CD4-positive, alpha-beta T cell (primary cell): Measurements from ENCODE around the gene FNDC3B. TPM values are rescaled to one million over a fixed set of nuclear protein-coding genes. Genes with fewer than 3 reads are reported as not detected.
A peak's percentile ranks its signal among the peaks of the same experiment; 100 is the strongest.

ENCODE experiments used
- ATAC-seq: fragments of 200-7000 bp; cut with Tn5 transposase; one replicate; pipeline ENCODE4 v1.10.0; 2022; ENCODE audit warnings: mild to moderate bottlenecking; ENCODE audit not compliant: poor library complexity
- CTCF ChIA-PET: fragments of 350-600 bp; sonication (Branson Sonifier 250); formaldehyde crosslinking; loops from one replicate; lab custom pipeline; 2021; ENCODE audit warnings: antibody characterized with exemption, inconsistent platforms; lab: Charles Lee
- POLR2A ChIA-PET: fragments of 350-600 bp; sonication (Branson Sonifier 250); formaldehyde crosslinking; loops from one replicate; lab custom pipeline; 2021; ENCODE audit warnings: antibody characterized with exemption, inconsistent platforms; lab: Charles Lee
- DNase-seq, 14 experiments: peaks; one replicate each; pipeline ENCODE4 v3.0.0-alpha.2; 2013 to 2020; ENCODE audit warnings: mixed read lengths in 2 of 14
- H3K27ac ChIP-seq, 2 donors: one replicate each; pipeline versions ENCODE4 v1.5.1 to v1.7.0; 2013; ENCODE audit warnings: low read length in 2 of 2, low read depth in 1 of 2, mild to moderate bottlenecking in 1 of 2
- H3K27me3 ChIP-seq, 2 experiments: 1 replicate in 1 of 2; 2 replicates in 1 of 2; pipeline versions ENCODE4 v1.6.1 to v1.7.0; 2013; ENCODE audit warnings: low read length in 2 of 2, control low read depth in 1 of 2, mild to moderate bottlenecking in 1 of 2, moderate library complexity in 1 of 2; ENCODE audit not compliant: insufficient read depth in 2 of 2, control insufficient read depth in 1 of 2
- H3K36me3 ChIP-seq: one replicate; pipeline ENCODE4 v1.6.1; 2013; ENCODE audit warnings: low read length, control low read depth; ENCODE audit not compliant: insufficient read depth
- H3K4me1 ChIP-seq: one replicate; pipeline ENCODE4 v1.6.1; 2013; ENCODE audit warnings: low read length, control low read depth; ENCODE audit not compliant: insufficient read depth
- H3K4me3 ChIP-seq: one replicate; pipeline ENCODE4 v1.5.1; 2013; ENCODE audit warnings: mild to moderate bottlenecking, low read length, moderate library complexity
- H3K9me3 ChIP-seq, 2 experiments: 1 replicate in 1 of 2; 2 replicates in 1 of 2; pipeline versions ENCODE4 v1.6.1 to v1.7.0; 2013; ENCODE audit warnings: low read length in 2 of 2, mild to moderate bottlenecking in 2 of 2, control low read depth in 1 of 2, moderate library complexity in 1 of 2; ENCODE audit not compliant: control insufficient read depth in 1 of 2, insufficient read depth in 1 of 2
- H3K27ac Mint-ChIP-seq: one replicate; pipeline ENCODE4 v1.8.0; 2020; ENCODE audit warnings: mixed read lengths
- H3K27me3 Mint-ChIP-seq: one replicate; pipeline ENCODE4 v1.8.0; 2021; ENCODE audit warnings: mixed read lengths
- H3K36me3 Mint-ChIP-seq: one replicate; pipeline ENCODE4 v1.8.0; 2021; ENCODE audit warnings: low read depth, mixed read lengths
- H3K4me1 Mint-ChIP-seq: one replicate; pipeline ENCODE4 v1.8.0; 2021; ENCODE audit warnings: low read depth, mixed read lengths
- H3K4me3 Mint-ChIP-seq: one replicate; pipeline ENCODE4 v1.8.0; 2020; ENCODE audit warnings: mild to moderate bottlenecking, mixed read lengths
- H3K9me3 Mint-ChIP-seq: one replicate; pipeline ENCODE4 v1.8.0; 2020; ENCODE audit warnings: mixed read lengths
- intact Hi-C, 2 experiments: fragments of 100-400 bp; cut with DNase I in 1 of 2; cut with micrococcal nuclease in 1 of 2; formaldehyde crosslinking; loops; one replicate each; pipeline versions ENCODE4 v1.15.1 to v1.9.0; 2023 to 2025; cut with DNase I, micrococcal nuclease
- total RNA-seq, 174 experiments: library from RNA in 2 of 174; stranded (reverse) in 2 of 174; gene quantifications; one replicate each; pipeline ENCODE4 v1.2.3 and lab custom pipeline; 2021 to 2026
- TF ChIP-seq, protein P1 (sequence below): fragments of 200-600 bp; IDR thresholded peaks from one replicate; pipeline ENCODE4 v1.8.0; 2022; ENCODE audit warnings: antibody characterized with exemption, mild to moderate bottlenecking

Gene FNDC3B
- total RNA-seq, 2 experiments from 2014 or later = 26.1 to 28.7 TPM

DNA sequence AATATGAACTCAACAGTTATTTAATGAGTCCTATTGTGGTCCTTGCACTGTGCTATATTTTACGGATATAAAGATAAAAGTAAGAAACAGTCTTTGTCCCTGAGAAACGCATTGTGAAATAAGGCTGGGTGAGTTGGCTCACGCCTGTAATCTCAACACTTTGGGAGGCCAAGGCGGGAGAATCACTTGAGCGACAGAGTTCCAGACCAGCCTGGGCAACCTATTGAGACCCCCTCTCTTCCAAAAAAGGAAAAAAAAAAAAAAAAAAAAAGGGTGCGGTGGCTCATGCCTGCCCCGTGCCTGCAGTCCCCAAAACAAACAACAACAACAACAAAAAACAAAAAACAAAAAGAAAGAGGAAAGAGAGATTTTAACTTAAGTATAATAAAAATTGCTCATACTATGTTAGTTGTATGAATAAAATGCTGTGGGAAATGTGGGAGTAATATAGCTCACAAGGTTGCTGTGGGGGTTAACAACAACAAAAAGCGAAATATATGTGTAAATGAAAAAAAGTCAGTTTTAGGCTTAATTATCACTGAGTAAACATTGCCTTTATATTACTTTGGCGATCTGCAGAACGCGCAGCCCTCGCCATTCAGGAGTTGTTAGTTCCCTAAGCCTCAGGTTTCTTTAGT lies 461 bp upstream of the FNDC3B start:
- Mint-ChIP-seq H3K4me1 (peaks cover 47% of the 10 kb centered on the region), H3K27me3 (peaks cover 5% of the 10 kb centered on the region), H3K27ac (peak overlapping the region; percentile 92), H3K36me3 (peaks cover 5% of the 10 kb centered on the region), H3K9me3 (no peaks in the 10 kb centered on the region), H3K4me3 (peak overlapping the region; percentile 100)
- intact Hi-C loops = loop anchor here (1.0 to 10.0 kb wide), 6 partner anchors 68 to 708 kb away; no protein-coding TSS in a partner anchor
- ChIA-PET CTCF (interaction anchor here (1.0 to 1.7 kb wide), 2 partner anchors 68 to 294 kb away, joined by 3 to 5 read pairs; no protein-coding TSS in a partner anchor), POLR2A (interaction anchor here (0.9 to 2.0 kb wide), 7 partner anchors 10 to 712 kb away, joined by 3 to 13 read pairs (median 3); partner anchors contain the start of gene ECT2)
- peak; percentile 15 for ATAC-seq
- H3K27me3 ChIP-seq = no peaks in the 10 kb centered on the region
- no peaks in the 10 kb centered on the region for H3K36me3 ChIP-seq
- peaks cover 25% of the 10 kb centered on the region for H3K4me1 ChIP-seq
- TF ChIP-seq, protein P1, sequence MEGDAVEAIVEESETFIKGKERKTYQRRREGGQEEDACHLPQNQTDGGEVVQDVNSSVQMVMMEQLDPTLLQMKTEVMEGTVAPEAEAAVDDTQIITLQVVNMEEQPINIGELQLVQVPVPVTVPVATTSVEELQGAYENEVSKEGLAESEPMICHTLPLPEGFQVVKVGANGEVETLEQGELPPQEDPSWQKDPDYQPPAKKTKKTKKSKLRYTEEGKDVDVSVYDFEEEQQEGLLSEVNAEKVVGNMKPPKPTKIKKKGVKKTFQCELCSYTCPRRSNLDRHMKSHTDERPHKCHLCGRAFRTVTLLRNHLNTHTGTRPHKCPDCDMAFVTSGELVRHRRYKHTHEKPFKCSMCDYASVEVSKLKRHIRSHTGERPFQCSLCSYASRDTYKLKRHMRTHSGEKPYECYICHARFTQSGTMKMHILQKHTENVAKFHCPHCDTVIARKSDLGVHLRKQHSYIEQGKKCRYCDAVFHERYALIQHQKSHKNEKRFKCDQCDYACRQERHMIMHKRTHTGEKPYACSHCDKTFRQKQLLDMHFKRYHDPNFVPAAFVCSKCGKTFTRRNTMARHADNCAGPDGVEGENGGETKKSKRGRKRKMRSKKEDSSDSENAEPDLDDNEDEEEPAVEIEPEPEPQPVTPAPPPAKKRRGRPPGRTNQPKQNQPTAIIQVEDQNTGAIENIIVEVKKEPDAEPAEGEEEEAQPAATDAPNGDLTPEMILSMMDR = no peak
- DNase-seq = no peak
- H3K4me3 ChIP-seq = peak overlapping the region; percentile 91
- H3K9me3 ChIP-seq = no peaks in the 10 kb centered on the region
- H3K27ac ChIP-seq = peak overlapping the region in 1 of 2 donors; percentile 71

DNA sequence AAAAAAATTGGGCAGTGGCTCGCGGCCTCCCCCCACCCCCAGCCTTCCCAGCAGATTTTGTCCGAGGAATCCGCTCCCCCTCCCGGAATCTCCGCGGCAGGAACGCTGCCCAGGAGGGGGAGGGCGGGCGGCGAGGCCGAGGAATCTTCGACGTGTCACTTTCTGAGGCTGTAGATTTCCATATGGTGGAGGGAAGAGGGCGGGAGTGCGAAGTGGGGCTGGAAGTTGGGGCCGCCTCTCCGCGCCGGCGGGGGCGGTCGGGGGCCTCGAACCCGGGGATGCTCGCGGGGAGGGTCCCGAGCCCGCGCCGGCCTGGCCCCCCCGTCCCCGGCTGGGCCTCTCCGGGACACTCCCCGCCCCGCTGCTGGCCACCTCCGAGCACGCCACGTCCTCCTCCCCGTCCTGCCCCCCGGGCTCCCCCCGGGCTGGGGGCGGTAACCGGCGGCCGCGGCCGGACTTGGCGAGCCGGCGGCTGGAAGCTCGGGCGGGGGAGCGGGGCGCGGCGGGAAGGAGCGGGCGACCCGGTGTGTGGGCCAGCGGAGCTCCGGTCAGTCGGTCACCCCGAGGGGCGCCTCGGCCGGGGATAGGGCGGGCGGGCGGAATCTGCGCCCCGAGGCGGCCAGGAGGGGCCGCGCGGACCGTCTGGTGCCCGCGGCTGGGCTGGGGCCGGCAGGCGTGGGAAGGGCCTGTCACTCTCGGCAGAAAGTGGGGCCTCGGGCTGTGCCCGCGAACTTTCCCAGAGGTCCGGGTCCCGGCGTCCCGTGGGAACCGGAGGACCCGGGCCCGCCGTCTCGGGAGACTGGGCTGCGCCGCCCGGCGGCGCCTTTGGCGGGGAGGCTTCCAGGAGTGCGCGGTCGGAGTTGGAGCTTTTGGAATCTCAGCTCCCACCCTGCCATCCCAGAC lies 951 bp downstream of the FNDC3B start:
- TF ChIP-seq, protein P1 = no peak
- Histone ChIP-seq H3K9me3 (no peaks in the 10 kb centered on the region), H3K4me1 (peaks cover 23% of the 10 kb centered on the region), H3K27ac (peak overlapping the region; percentile 71 to 86), H3K36me3 (no peaks in the 10 kb centered on the region), H3K27me3 (no peaks in the 10 kb centered on the region), H3K4me3 (peak overlapping the region; percentile 91)
- peaks cover 5% of the 10 kb centered on the region for H3K36me3 Mint-ChIP-seq
- H3K27me3 Mint-ChIP-seq = no peaks in the 10 kb centered on the region
- ChIA-PET CTCF (interaction anchor here (0.8 to 1.7 kb wide), 3 partner anchors 10 to 292 kb away, joined by 3 to 4 read pairs (median 3); no protein-coding TSS in a partner anchor), POLR2A (no interaction called here)
- DNase-seq (peak in 11 of 14 experiments; percentile 4 to 63 (median 21)), ATAC-seq (peak; percentile 12)
- H3K9me3 Mint-ChIP-seq = no peaks in the 10 kb centered on the region
- peak overlapping the region; percentile 53 for H3K27ac Mint-ChIP-seq
- intact Hi-C loops = no loop called here
- peaks cover 60% of the 10 kb centered on the region for H3K4me1 Mint-ChIP-seq
- peak overlapping the region; percentile 100 for H3K4me3 Mint-ChIP-seq
